PC-3 (cell line): ENCODE results near the gene DDX10. TPM values are rescaled to one million over a fixed set of nuclear protein-coding genes. Genes with fewer than 3 reads are reported as not detected.

Experiments used
- ATAC-seq: fragments of 200-7000 bp; cut with Tn5 transposase; 2 replicates; pipeline ENCODE4 v1.9.1; 2020; ENCODE audit warnings: mild to moderate bottlenecking, moderate library complexity
- BruUV-seq: library from RNA; stranded (reverse); fragments of 400-500 nt; replicated peaks from 2 replicates; lab custom pipeline; 2021; lab: Mats Ljungman, UMichigan
- CTCF ChIA-PET: fragments of 300-600 bp; sonication (Branson Sonifier 250); formaldehyde crosslinking; loops from one replicate; lab custom pipeline; 2022; ENCODE audit warnings: antibody characterized with exemption; lab: Charles Lee
- POLR2A ChIA-PET: fragments of 300-600 bp; sonication (Branson Sonifier 250); formaldehyde crosslinking; loops from one replicate; lab custom pipeline; 2022; ENCODE audit warnings: antibody characterized with exemption; ENCODE audit not compliant: unreplicated experiment; lab: Charles Lee
- DNase-seq: peaks from one replicate; pipeline ENCODE4 v3.0.0-alpha.2; 2015
- H2AFZ ChIP-seq: fragments of 300-600 bp; sonication (generic); 2 replicates; pipeline ENCODE4 v1.6.0; 2016; ENCODE audit warnings: antibody characterized with exemption, low read length
- H3F3A ChIP-seq: fragments of 300-600 bp; sonication (generic); one replicate; pipeline ENCODE4 v1.6.0; 2017; ENCODE audit warnings: antibody characterized with exemption, low read length, control low read depth, mild to moderate bottlenecking; ENCODE audit not compliant: unreplicated experiment
- H3K27ac ChIP-seq: fragments of 300-600 bp; sonication (generic); 2 replicates; pipeline ENCODE4 v1.5.1; 2016; ENCODE audit warnings: mild to moderate bottlenecking, low read length
- H3K27me3 ChIP-seq: fragments of 300-600 bp; sonication (generic); 2 replicates; pipeline ENCODE4 v1.6.1; 2016; ENCODE audit warnings: low read length, mixed read lengths
- H3K36me3 ChIP-seq: fragments of 300-600 bp; sonication (generic); 2 replicates; pipeline ENCODE4 v1.6.1; 2016; ENCODE audit warnings: low read depth, mixed run types, low read length, mixed read lengths
- H3K4me1 ChIP-seq: fragments of 300-600 bp; sonication (generic); 2 replicates; pipeline ENCODE4 v1.5.1; 2016; ENCODE audit warnings: low read length; ENCODE audit not compliant: insufficient read depth
- H3K4me2 ChIP-seq: fragments of 300-600 bp; sonication (generic); 2 replicates; pipeline ENCODE4 v1.6.0; 2016; ENCODE audit warnings: low read length
- H3K4me3 ChIP-seq: fragments of 300-600 bp; sonication (generic); 2 replicates; pipeline ENCODE4 v1.5.1; 2016; ENCODE audit warnings: mild to moderate bottlenecking, low read length, mixed read lengths
- H3K79me2 ChIP-seq: fragments of 300-600 bp; sonication (generic); 2 replicates; pipeline ENCODE4 v1.6.1; 2017; ENCODE audit warnings: low read length, mixed read lengths
- H3K9ac ChIP-seq: fragments of 300-600 bp; sonication (generic); 2 replicates; pipeline ENCODE4 v1.6.0; 2016; ENCODE audit warnings: mild to moderate bottlenecking, low read length
- H3K9me2 ChIP-seq: fragments of 300-600 bp; sonication (generic); replicated peaks from 2 replicates; pipeline ENCODE4 v1.6.1; 2016; ENCODE audit warnings: mixed run types, low read length, mixed read lengths
- H3K9me3 ChIP-seq: fragments of 300-600 bp; sonication (generic); 2 replicates; pipeline ENCODE4 v1.6.1; 2016; ENCODE audit warnings: low read length, mixed read lengths
- H4K20me1 ChIP-seq: fragments of 300-600 bp; sonication (generic); 2 replicates; pipeline ENCODE4 v1.6.1; 2016; ENCODE audit warnings: low read length, mixed read lengths
- CTCF ChIP-seq: fragments of 300-600 bp; sonication (generic); conservative IDR thresholded peaks from 2 replicates; pipeline ENCODE4 v1.5.1; 2017; ENCODE audit warnings: antibody characterized with exemption, low read depth, mild to moderate bottlenecking, low read length
- EZH2 ChIP-seq: fragments of 300-600 bp; sonication (generic); IDR thresholded peaks from one replicate; pipeline ENCODE4 v1.6.1; 2017; ENCODE audit warnings: antibody characterized with exemption, mild to moderate bottlenecking, low read length; ENCODE audit not compliant: unreplicated experiment
- EZH2phosphoT487 ChIP-seq: fragments of 300-600 bp; sonication (generic); IDR thresholded peaks from 2 replicates; pipeline ENCODE4 v1.6.1; 2018; ENCODE audit warnings: mild to moderate bottlenecking, antibody characterized with exemption, low read length, borderline replicate concordance
- intact Hi-C: fragments of 100-400 bp; cut with micrococcal nuclease; formaldehyde crosslinking; loops from 2 replicates; pipeline ENCODE4 v1.9.0; 2023
- total RNA-seq: library from RNA; depleted of rRNA; stranded (reverse); fragments of >200 nt; gene quantifications from 2 replicates; pipeline ENCODE4 v1.2.3, GENCODE V29; 2014

Gene DDX10
- total RNA-seq, 1 experiment from 2014 or later = 55.2 TPM

- Histone ChIP-seq H3K9ac (no peak overlapping the region), H4K20me1 (no peaks in the 10 kb centered on the region), H3K9me3 (no peaks in the 10 kb centered on the region), H3K4me1 (peaks cover 12% of the 10 kb centered on the region), H3F3A (no peaks in the 10 kb centered on the region), H3K27ac (no peak overlapping the region), H3K36me3 (no peaks in the 10 kb centered on the region), H3K9me2 (no peaks in the 10 kb centered on the region), H2AFZ (no peak overlapping the region), H3K4me3 (no peak overlapping the region), H3K79me2 (no peaks in the 10 kb centered on the region), H3K4me2 (no peak overlapping the region), H3K27me3 (no peaks in the 10 kb centered on the region)
- ChIA-PET POLR2A (no interaction called here), CTCF (no interaction called here)
- BruUV-seq = no TSS peak
- TF ChIP-seq EZH2 (no peak), EZH2phosphoT487 (no peak), CTCF (no peak)
- intact Hi-C loops = no loop called here
- DNase-seq = peak; percentile 21
- ATAC-seq = no peak
Observed at GRCh38 chr11:108943853-108944252, 279.0 kb downstream of the DDX10 start.

DNA sequence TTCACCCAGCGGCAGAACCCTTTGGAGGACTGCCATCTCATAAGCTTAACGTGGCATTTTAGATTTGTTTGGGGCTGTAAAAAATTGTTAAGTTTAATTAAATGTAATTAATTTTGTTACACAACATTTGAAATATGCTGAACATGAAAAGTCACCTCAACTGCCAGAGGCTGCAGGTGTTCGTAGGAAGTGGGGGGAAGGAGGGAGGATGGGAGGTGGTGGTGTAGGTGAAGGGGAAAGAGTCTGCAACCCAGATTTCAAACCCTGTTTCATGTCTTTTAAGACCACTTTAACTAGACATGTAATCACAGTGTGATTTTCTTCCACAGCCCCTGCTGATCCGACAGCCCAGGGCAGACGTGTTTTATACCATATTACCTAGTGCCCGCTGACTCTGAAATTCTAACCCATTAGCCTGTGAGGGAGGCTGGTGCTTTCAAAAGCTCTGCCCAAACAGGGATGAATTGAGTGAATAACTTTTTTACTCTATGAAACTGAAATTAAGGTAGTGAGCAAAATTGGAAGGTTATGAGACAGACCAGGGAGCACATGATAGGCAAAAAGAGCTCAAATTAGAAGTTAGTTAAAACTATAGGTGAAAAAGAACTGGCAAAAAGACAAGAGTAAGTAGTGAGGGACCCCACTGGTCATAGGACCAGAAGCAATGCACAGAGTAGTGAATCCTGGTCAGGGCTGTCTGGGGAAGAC lies 279.8 kb downstream of the DDX10 start:
- DNase-seq (no peak), ATAC-seq (no peak)
- ChIA-PET POLR2A (no interaction called here), CTCF (no interaction called here)
- H3K9me2 ChIP-seq = no peaks in the 10 kb centered on the region
- BruUV-seq = no TSS peak
- peaks cover 12% of the 10 kb centered on the region for H3K4me1 ChIP-seq
- TF ChIP-seq EZH2 (no peak), EZH2phosphoT487 (no peak), CTCF (no peak)
- no peaks in the 10 kb centered on the region for H3F3A ChIP-seq
- no peaks in the 10 kb centered on the region for H4K20me1 ChIP-seq
- no peaks in the 10 kb centered on the region for H3K9me3 ChIP-seq
- no peaks in the 10 kb centered on the region for H3K36me3 ChIP-seq
- no peaks in the 10 kb centered on the region for H3K27me3 ChIP-seq
- no peak overlapping the region for H3K9ac ChIP-seq
- no peak overlapping the region for H2AFZ ChIP-seq
- H3K4me2 ChIP-seq = no peak overlapping the region
- no peak overlapping the region for H3K4me3 ChIP-seq
- intact Hi-C loops = no loop called here
- no peak overlapping the region for H3K27ac ChIP-seq
- H3K79me2 ChIP-seq = no peaks in the 10 kb centered on the region

- no peak overlapping the region for H3K4me2 ChIP-seq
- ATAC-seq (no peak), DNase-seq (no peak)
- ChIA-PET POLR2A (no interaction called here), CTCF (no interaction called here)
- H3K27me3 ChIP-seq = no peaks in the 10 kb centered on the region
- no peaks in the 10 kb centered on the region for H3K9me2 ChIP-seq
- BruUV-seq = no TSS peak
- no peaks in the 10 kb centered on the region for H3K9me3 ChIP-seq
- intact Hi-C loops = no loop called here
- H3K27ac ChIP-seq = no peak overlapping the region
- H3F3A ChIP-seq = no peaks in the 10 kb centered on the region
- peaks cover 12% of the 10 kb centered on the region for H3K4me1 ChIP-seq
- H2AFZ ChIP-seq = no peak overlapping the region
- H3K79me2 ChIP-seq = no peaks in the 10 kb centered on the region
- TF ChIP-seq CTCF = no peak
- no peak for TF ChIP-seq EZH2phosphoT487
- no peak for TF ChIP-seq EZH2
- H3K9ac ChIP-seq = no peak overlapping the region
- no peak overlapping the region for H3K4me3 ChIP-seq
- H3K36me3 ChIP-seq = no peaks in the 10 kb centered on the region
- no peaks in the 10 kb centered on the region for H4K20me1 ChIP-seq
Observed at GRCh38 chr11:108945341-108945740, 280.5 kb downstream of the DDX10 start.
